Activated CD4-positive, alpha-beta T cell treated with anti-CD3 and anti-CD28 coated beads for 4 hours (primary cell): Measurements from ENCODE around the gene C19orf12.
A peak's percentile ranks its signal among the peaks of the same experiment; 100 is the strongest.
"Not testable (repeated sequence)": the region's sequence is repeated elsewhere in the genome, so short reads cannot be mapped to it uniquely, and the experiment has no call there.

Experiments used
- DNase-seq, 2 donors: peaks; one replicate each; pipeline ENCODE4 v3.0.0-alpha.2; 2020

Gene C19orf12

DNA sequence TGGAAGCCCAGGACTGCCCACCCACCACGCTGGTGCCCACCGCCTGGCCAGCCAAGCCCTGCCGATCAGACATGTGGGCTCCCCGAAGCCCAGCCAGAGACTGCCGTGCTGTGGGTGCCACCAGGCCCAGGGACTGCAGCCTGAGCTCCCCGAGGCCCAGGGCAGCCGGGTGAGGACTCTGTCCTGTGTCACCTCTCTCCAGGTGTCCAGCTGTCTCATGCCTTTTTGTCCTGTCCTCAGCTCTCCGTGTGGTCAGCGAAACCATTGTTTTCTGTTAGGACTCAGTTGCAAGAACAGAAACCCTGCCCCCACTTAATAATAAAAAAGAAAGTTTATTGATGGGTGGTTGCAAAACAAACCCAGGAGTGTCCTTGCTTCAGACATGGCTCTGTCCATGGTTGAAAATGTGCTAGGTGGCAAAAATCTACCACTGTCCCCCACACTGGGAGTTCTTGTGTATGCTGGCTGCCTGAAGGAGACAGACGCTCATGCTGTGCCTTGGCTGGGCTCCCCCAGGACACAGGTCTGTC is 39.9 kb downstream of the C19orf12 start:
- DNase-seq: no peak

DNA sequence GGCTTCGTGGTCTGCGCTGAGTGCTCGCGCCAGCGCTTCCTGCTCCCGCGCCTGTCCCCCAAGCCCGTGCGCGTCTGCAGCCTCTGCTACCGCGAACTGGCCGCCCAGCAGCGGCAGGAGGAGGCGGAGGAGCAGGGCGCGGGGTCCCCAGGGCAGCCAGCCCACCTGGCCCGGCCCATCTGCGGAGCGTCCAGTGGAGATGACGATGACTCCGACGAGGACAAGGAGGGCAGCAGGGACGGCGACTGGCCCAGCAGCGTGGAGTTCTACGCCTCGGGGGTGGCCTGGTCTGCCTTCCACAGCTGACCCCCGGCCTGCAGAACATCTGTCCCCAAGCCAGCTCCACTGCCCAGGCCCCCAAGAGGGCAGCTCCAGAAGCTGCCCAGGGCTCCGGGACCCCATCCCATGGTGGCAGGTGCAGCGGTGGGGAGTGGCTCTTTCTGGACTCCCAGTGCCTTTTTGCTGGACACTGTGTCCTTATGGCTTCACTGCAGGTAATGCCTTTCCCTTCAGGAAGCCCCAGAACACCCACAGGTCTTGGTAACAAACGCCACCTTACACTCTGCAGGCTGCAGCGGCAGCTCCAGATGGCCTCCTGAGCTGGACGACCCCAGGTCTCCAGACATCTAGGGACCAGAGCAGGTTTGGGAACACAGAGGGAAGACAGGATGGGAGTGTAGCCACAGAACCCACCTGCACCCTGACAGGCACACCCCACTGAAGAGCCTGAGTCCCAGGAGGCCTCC is 40.5 kb downstream of the C19orf12 start:
- DNase-seq: no peak

DNA sequence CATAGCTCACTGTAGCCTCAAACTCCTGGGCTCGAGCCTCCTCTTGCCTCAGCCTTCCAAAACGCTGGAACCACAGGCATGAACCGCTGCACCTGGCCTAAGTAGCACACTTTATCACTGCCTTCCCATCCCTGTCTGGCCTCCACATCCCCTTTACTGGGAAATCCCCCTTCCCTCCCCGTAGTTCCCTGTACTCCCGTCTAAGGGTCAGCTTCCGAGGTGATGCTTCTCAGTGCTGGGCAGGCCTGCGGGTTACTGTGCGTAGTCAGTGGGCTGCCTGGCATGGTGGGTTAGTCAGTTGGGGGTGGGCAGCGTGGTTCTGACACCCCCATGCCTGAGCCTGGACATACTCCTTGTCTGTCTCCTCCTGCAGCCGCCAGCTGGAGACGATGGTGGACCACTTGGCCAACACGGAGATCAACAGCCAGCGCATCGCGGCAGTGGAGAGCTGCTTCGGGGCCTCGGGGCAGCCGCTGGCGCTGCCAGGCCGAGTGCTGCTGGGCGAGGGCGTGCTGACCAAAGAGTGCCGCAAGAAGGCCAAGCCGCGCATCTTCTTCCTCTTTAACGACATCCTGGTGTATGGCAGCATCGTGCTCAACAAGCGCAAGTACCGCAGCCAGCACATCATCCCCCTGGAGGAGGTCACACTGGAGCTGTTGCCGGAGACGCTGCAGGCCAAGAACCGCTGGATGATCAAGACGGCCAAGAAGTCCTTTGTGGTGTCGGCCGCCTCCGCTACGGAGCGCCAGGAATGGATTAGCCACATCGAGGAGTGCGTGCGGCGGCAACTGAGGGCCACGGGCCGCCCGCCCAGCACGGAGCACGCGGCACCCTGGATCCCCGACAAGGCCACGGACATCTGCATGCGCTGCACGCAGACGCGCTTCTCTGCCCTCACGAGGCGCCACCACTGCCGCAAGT is 41.4 kb downstream of the C19orf12 start:
- no peak for DNase-seq

DNA sequence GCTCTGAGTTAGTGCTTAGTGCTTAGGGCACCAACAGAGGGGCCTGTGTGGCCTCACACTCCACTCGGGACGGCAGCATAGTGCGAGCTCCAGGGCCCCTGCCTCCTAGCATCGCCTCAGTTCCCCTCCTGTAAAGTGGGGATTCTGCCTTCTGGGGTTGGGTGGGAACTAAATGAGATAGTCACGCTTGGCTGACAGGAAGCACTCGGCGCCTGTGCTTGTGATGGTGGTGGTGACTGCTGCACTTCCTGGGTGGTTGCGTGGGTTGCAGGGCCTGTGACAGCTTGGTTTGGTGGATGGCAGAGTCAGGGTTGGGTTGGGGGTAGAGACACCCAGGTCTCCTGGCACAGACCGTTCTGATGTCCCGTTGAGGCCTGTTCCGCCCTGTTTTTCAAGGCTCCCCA is 42.1 kb downstream of the C19orf12 start:
- DNase-seq: peak; percentile 87 to 90

DNA sequence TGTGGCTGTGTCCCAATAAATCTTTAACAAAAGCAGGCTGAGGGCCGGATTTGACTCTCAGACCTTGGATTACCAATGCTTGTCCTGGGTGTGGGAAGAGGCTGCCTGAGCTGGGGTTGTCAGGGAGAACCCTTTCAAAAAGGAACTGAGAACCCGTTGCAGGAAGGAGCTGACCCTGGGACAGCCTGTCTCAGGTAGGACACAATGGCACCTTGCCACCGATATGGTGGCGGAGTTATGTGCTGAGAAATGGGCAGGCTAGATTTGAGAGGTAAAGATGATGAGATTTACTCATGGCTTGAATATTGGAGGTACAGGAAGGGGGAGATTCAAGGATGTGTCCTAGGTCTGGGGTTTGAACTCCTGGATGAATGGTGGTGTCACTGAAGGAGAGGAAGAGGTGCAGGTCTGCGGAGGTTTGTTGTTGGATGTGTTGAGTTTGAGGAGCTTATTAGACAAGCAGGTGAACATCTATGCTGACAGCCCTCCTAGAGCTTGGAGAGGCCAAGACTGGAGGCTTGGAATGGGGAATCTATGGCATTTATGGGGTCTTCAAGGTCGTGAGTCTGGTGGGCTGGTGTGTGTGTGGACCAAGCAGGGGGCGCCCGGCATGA is 42.6 kb downstream of the C19orf12 start:
- DNase-seq: no peak

DNA sequence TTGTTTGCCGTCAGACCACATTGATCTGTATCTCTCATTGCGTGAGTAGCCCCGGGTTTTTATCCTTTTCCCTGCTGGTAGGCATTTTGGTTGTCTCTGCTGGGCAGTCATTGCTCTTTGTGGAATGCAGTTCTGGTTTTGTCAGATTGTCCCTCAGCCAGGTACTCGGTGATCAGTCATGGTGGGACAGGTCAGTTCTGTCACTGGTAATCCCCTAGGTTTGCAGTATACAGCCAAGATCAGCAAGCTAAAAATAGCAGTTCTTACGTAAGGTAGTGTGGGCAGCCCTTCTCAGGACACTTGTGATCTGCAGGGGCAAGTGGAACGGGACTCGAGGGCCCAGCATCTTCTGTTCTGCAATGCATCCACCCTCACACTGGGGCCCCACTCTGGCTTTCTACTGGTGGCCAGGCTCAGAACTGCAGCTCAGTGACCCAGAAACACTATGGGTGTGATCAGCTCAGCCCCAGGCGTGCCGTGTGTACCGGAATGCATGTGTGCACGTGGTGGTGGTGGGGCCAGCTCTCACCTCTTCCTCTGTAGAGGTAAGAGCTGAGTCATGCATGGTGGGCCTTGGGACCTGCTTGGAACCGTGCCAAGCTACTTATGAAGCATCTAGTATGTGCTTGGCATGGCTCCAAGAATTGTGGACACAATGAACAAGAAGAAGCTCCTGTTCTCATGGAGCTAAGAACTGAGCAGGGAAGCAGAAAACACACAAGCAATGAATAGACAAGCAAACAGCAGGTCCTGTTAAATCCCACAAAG is 43.5 kb downstream of the C19orf12 start:
- peak; percentile 84 to 91 for DNase-seq

DNA sequence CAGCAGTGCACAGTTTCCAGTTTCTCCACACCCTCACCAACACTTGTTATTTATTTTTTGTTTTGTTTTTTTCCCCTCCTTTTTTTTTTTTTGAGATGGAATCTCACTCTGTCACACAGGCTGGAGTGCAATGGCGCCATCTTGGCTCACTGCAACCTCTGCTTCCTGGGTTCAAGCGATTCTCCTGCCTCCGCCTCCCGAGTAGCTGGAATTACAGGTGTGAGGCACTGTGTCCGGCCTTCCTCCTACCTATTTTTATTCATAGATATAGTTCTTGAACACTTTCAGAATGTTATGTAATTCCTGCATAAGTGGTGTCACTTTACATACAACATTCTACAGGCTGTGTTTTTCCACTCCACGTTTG is 44.1 kb downstream of the C19orf12 start:
- DNase-seq: not testable (repeated sequence)

DNA sequence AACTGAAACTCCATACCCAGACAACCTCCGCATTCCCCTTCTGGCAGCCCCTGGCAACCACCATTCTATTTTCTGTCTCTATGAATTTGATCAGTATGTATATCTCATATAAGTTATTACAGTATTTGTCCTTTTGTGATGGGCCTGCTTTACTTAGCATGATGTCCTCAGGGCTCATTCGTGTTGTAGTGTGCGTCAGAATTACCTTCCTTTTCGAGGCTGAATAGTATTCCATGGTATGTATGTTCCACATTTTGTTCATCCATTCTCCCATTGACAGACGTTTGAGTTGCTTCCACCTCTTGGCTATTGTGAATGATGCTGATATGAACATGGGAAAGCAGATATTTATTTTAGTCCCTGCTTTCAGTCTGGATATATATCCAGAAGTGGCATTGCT is 44.8 kb downstream of the C19orf12 start:
- no peak for DNase-seq

DNA sequence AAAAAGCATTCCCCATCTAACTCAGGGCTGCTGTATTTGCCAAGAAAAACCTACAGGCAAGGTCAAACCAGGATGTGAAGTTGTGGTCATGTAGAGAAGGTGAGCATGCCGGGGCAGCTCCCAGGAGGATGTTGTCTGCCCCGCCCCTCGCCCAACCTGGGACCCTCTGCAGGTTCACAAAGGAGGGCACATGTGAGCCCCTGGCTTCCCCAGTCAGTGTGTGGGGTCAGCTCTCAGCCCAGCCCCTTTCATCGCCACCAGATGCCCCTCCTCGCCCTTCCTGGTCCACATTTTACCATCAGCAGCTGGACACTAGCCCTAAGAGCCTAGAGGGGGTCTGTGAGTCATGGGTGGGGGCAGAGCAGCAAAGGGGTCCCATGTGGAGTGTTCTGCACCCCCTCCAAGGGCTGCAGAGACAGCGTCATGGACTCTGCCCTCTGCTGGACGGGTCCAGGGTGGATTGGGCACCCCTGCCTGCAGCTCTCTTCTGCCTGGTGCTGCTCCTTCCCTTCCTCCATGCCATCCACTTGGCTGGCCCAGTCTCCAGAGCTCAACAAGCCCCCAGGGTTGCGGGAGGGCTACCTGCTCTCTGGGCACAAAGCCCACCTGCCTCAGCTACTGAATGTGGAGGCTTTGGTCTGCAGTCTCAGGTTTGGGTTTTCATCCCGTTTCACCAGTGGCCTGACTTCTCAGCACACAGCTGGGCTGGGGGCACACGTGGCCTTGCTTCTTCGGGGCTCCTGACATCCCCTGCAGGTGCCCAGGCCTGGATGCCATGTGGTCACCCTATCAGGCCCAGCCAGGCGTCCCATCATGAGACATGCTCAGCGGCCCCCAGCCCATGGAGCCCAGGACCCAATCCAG is 46.1 kb downstream of the C19orf12 start:
- DNase-seq: no peak

DNA sequence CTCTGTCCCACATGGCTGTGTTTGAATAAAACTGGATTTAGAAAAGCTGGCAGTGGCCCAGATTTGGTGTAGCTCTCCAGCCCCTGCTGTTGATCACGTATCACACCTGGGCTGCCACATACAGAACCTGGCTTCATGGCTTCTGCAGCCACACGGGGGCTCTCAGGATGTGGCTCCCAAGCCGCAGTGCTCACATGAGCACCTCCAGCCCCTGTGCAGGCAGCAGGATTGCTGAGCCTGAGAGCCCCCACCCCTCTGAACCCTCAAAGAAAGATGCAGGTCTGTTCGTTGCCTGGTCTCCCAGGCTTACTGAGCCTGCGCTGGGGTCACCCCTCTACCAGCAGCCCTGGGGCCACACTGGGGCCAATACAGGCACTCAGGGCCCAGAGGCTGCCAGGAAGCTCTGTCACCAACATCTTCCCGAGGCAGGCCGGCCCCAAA is 47.1 kb downstream of the C19orf12 start:
- peak; percentile 48 to 60 for DNase-seq

DNA sequence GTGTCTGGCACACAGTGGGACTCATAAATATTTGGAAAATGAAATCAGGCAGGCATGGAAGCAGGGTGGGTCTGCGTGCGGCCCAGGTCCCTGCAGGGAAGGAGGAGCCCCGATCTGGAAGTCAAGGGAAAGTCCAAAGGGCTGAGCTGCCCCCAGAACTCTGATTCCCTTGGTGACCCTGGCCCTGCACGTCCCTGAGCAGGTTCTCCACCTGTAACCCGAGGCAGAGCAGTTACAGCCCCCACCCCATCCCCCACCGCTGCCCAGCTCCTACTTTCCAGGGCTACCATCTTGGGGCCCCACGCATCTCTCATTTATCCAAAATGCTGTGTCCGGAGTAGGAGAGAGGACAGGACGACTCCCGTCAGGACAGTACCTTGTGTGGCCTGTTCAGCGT is 47.7 kb downstream of the C19orf12 start:
- no peak for DNase-seq

DNA sequence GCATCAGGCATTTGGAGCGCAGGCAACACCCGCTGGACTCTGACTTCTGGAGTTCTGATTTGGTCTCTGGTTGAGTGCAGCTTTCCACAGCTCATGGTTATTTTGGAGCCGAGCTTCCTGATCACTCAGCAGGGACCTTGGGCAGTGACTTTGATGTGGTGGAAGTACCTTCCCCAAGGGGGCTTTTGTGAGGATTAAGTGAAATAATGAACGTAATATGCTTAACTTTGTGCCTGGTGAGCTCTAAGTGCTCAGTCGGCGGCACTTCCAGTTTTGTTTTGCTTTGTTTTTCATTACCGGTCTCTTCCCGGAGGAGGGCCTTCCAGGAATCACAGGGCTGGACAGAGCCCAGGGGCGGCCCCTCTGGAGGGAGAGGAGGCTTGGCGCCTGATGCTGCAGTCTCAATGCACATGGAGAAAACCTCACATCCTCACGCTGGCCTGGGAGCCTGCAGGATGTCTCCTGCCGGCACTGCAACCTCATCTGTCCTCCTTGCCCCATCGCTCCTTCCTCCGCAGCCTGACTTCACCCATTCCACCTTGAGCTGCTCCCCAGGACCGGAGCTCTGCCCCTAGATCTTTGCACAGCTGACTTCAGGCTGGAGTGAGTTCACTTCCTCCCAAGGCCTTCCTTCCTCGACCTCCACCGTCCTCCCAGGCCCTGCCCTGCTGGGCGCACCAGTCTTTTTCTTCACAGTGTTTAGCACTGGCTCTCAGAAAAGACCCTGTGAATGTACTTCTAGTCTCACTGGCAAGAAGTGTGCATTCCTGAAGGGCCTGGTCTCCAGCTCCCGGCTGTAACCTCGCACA is 48.3 kb downstream of the C19orf12 start:
- DNase-seq: no peak

DNA sequence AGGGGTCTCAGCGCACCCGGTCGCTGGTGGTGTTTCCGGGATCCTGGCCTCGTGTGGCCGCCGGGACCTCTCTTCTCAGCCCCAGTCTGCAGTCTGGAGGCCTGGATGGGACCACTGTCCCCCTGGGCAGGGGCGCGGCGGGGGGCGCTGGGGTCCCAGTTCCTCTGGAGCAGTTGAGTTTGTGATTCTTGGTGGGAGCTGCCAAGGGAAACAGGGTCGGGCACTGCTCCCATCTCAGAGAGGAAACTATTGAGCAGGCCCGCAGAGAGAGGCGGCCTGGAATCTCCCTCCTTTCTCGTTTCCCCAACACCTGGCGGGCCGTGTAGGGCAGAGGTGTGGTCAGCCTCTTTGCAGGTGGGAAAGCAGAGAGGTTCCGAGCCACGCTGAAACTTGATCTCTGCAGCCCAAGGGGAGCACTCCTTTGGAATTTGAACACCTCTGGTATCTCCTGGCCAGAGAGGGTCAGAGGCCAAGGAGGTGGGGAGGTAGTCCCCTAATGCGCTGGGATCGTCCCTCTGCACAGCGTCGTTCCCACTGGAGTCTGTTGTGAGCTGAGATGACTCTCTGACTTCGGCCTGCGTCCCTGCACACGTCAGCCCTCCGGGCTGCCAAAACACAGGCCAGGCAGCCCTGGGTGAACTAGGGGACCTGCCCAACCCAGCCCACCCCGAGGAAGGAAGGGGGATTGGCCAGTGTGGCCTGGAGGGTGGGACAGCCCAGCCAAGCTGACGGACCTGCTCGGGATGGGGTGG is 49.1 kb downstream of the C19orf12 start:
- DNase-seq: no peak

DNA sequence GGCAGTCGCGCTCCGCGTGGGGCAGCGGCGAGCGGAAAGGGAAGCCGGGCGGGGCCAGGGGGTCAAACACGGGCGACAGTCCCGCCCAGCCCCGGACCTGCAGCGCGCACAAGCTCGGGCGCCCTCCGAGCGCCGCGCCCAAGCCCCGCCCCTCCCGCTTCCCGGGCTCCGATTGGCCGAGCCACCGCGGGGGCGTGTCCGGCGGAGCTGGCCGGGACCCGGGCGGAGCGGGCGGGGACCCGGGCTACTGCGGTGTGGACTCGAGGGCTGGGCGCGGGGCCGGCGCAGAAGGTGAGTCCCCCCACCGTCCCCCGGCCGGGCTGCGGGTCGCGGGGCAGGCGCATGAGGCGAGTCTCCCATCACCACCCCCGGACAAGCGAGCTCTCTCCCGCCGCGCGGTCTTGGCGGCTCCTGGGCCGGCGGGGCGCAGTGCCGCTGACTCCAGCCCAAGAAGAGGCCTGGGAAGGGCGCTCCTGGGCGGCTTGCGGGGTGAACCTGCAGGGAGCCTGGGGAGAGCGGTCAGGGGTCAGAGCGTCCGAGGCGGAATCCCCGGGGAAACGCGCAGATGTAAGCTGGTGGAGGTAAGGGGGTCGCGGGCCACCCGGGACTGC is 49.7 kb downstream of the C19orf12 start, which contains the start of gene PLEKHF1:
PLEKHF1 (plus strand) TSS at position 247 of the 611 bp plus-strand sequence. CDS start 8,379 bp downstream, outside the sequence.
- DNase-seq: peak; percentile 70 to 79

DNA sequence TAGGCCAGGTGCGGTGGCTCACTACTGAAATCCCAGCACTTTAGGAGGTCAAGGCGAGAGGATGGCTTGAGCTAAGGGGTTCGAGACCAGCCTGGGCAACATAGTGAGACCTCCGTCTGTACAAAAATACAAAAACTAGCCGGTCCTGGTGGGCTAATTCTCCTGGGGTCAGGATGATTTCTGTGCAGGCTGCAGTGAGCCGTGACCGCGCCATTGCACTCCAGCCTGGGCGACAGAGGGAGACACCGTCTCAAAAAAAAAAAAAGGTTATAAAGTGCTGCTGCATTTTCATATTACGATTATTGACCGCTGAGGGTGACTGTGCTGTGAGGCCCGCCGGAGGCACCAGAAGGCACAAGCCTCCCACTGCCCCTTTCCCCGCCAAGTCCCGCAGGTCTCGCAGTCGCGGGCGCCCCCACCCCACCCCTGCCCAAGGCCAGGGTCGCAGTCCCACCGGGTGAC is 50.3 kb downstream of the C19orf12 start:
- DNase-seq: no peak

DNA sequence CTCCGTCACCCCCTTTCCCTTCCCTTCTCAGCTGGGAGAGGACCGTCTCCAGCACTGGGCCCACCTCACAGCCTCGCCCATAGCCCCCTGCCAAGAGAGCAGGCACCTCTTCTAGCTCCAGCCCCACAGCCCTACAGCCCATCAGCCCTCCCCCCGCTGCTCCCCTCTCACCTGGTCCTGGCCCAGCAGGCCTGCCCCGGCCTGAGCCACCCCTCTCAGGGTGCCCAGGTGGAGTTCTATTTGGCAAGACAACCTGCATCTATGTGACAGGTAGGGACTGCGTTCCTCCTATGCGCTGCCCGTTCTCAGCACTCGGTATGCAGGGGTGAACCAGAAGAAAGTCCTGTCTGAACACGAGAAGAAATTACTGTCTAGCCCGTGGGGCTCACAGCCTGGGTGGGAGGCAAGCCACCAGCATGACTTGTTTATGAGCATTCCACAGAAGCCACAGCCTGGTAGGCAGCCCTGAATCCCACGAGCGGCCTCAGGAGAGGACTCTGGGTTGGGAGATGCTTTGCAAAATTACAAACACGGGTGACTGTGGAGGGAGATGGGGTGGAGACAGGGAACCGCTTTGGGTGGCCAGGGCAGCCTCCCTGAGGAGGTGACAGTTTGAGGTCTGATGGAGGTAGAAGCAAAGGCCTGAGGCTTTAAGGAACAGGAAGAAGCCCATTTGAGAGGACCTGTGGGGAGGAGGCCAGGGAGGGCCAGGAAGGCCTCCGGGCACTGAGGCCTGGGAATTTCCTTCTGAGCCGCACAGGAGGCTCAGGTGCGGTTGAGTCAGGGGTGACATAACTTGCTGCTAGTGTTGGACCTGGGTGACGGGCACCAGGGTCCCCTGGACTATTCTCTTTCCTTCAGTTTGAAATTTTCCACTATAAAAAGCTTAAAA is 51.0 kb downstream of the C19orf12 start:
- DNase-seq: no peak

DNA sequence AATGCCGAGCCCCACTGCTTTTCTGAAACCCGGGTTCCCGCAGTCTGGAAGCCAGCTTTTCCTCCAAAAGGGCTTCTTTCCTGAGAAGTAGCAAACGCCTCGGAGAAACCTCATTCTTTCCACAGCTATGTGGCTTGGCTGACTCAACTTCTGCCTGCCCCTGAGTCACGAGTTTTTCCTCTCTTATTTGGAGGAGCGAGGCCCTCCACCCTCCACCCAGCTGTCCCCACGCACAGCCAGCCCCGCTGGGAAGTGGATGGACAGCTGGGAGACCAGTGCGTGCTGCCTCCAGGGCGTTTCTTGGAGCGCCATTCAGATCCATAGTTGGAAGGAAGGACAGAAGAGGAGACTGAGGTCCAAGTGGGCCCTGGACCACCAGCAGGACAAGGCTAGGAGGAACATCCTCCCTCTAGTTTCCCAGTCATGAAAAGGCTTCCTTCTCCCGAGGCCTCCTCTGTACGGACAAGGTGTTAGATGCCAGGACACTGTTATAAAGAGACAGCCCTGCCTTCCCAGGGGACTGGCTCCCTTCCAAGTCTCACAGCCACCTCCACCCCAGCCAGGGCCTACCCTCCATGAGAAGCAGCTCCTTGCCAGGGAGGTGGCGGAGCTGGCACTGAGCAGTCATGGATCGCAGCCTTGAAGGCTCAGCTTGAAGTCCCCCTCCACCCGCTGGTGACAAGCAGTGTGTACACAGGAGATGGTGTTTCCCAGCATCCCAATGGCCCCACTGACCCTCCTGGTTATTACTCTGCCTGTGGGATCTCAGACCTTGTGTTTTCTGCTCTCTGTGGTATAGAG is 52.3 kb downstream of the C19orf12 start:
- no peak for DNase-seq
